Endothelial cell (in vitro differentiated cells): ENCODE data around the gene KIF21B. TPM values are rescaled to one million over a fixed set of nuclear protein-coding genes. Genes with fewer than 3 reads are reported as not detected.

Experiments used
- DNase-seq: peaks from one replicate; pipeline ENCODE4 v3.0.0; 2021; ENCODE audit warnings: low spot score
- H3K27ac Mint-ChIP-seq: one replicate; pipeline ENCODE4 v1.8.0; 2021; ENCODE audit warnings: mixed read lengths, inconsistent platforms; ENCODE audit not compliant: unreplicated experiment
- H3K27me3 Mint-ChIP-seq: one replicate; pipeline ENCODE4 v1.8.0; 2021; ENCODE audit warnings: mild to moderate bottlenecking, moderate library complexity, mixed read lengths, inconsistent platforms; ENCODE audit not compliant: unreplicated experiment
- H3K36me3 Mint-ChIP-seq: one replicate; pipeline ENCODE4 v1.8.0; 2021; ENCODE audit warnings: mild to moderate bottlenecking, low read depth, mixed read lengths, inconsistent platforms; ENCODE audit not compliant: unreplicated experiment
- H3K4me1 Mint-ChIP-seq: one replicate; pipeline ENCODE4 v1.8.0; 2021; ENCODE audit warnings: mild to moderate bottlenecking, mixed read lengths, inconsistent platforms; ENCODE audit not compliant: unreplicated experiment
- H3K4me3 Mint-ChIP-seq: one replicate; pipeline ENCODE4 v1.8.0; 2021; ENCODE audit warnings: mild to moderate bottlenecking, mixed read lengths, inconsistent platforms; ENCODE audit not compliant: unreplicated experiment
- H3K9me3 Mint-ChIP-seq: one replicate; pipeline ENCODE4 v1.8.0; 2021; ENCODE audit warnings: mixed read lengths, inconsistent platforms; ENCODE audit not compliant: unreplicated experiment
- CTCF ChIP-seq: fragments of 200-600 bp; sonication (generic); IDR thresholded peaks from one replicate; pipeline ENCODE4 v1.5.0; 2021; ENCODE audit warnings: antibody characterized with exemption; ENCODE audit not compliant: unreplicated experiment
- long read RNA-seq: library from polyadenylated mRNA; unstranded; transcript quantifications from one replicate; pipeline ENCODE4 v2.0.0, GENCODE V29; 2020; ENCODE audit not compliant: unreplicated experiment
- total RNA-seq: library from RNA; stranded (reverse); fragmentation: NEBNext Ultra II Directional; extraction: Animal tissue kit (Norgen Biotek cat#: 25700); gene quantifications from one replicate; pipeline ENCODE4 v1.2.1, GENCODE V29; 2021; ENCODE audit not compliant: unreplicated experiment

KIF21B gene
- total RNA-seq = 8.4 TPM
- long read RNA-seq = 0 reads

GRCh38 chr1:201023517-201023902 lies at the start of gene KIF21B:
TSS of gene KIF21B (minus strand) at chr1:201023714. CDS start at chr1:201023383, 331 bp downstream.
- peaks cover 14% of the 10 kb centered on the region for H3K27me3 Mint-ChIP-seq
- peaks cover 46% of the 10 kb centered on the region for H3K4me1 Mint-ChIP-seq
- H3K36me3 Mint-ChIP-seq = peaks cover 3% of the 10 kb centered on the region
- TF ChIP-seq CTCF = no peak
- H3K27ac Mint-ChIP-seq = no peak within 1 kb of the TSS
- peak within 1 kb of the TSS; percentile 85 for H3K4me3 Mint-ChIP-seq
- H3K9me3 Mint-ChIP-seq = no peaks in the 10 kb centered on the region
- peak; percentile 87 for DNase-seq

DNA sequence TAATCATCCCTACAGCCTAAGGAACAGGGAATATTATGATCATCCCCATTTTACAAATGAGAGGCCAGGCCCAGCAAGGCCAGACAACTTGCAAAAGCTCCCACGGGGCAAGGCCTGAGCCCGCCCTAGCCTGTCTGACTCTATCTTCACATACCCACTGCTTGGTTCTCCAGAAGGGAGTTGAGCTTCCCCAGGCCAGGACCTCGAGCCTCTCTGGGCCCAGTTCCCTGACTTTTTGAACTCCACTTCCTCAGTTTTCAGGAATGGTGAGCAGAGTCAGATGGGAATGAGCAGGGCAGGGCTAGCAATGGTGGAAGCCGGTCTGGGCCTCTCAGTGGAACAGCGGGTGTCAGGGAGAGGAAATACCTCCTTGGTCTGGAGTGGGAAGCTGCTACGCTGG lies 49.4 kb upstream of the KIF21B start:
- Mint-ChIP-seq H3K27me3 (peaks cover 3% of the 10 kb centered on the region), H3K4me3 (no peak overlapping the region), H3K27ac (no peak overlapping the region), H3K9me3 (no peaks in the 10 kb centered on the region), H3K4me1 (peaks cover 21% of the 10 kb centered on the region), H3K36me3 (no peaks in the 10 kb centered on the region)
- TF ChIP-seq CTCF = no peak
- no peak for DNase-seq

DNA sequence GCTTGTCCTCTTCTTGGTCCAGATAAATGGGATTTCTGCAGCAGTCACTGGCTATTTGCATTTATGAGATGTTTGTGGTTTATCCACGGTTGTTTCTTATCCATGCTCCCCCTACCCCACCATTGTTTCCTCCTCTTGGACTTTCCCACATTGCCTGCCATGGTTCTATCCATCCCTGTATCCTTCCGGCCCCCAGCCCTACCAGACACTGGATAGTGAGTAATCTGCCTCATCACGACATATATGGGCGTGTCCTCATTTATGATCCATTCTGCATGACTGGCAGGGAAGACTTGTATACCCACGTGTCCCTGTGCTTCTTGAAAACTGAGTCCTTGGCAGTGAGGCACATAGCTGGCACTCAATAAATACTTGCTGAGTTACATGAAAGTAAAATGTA lies 48.6 kb upstream of the KIF21B start:
- H3K4me1 Mint-ChIP-seq = peaks cover 15% of the 10 kb centered on the region
- H3K4me3 Mint-ChIP-seq = no peak overlapping the region
- no peaks in the 10 kb centered on the region for H3K36me3 Mint-ChIP-seq
- H3K27ac Mint-ChIP-seq = no peak overlapping the region
- peaks cover 3% of the 10 kb centered on the region for H3K27me3 Mint-ChIP-seq
- H3K9me3 Mint-ChIP-seq = no peaks in the 10 kb centered on the region
- TF ChIP-seq CTCF = no peak
- DNase-seq = no peak

- no peak overlapping the region for H3K4me3 Mint-ChIP-seq
- H3K27me3 Mint-ChIP-seq = peaks cover 3% of the 10 kb centered on the region
- peaks cover 11% of the 10 kb centered on the region for H3K4me1 Mint-ChIP-seq
- H3K9me3 Mint-ChIP-seq = no peaks in the 10 kb centered on the region
- TF ChIP-seq CTCF = no peak
- no peaks in the 10 kb centered on the region for H3K36me3 Mint-ChIP-seq
- DNase-seq = no peak
- no peak overlapping the region for H3K27ac Mint-ChIP-seq
These were observed 46.1 kb upstream of the KIF21B start for GRCh38 chr1:201069636-201070035.

- H3K4me3 Mint-ChIP-seq = no peak overlapping the region
- peaks cover 11% of the 10 kb centered on the region for H3K4me1 Mint-ChIP-seq
- H3K36me3 Mint-ChIP-seq = no peaks in the 10 kb centered on the region
- TF ChIP-seq CTCF = no peak
- no peak overlapping the region for H3K27ac Mint-ChIP-seq
- no peaks in the 10 kb centered on the region for H3K9me3 Mint-ChIP-seq
- no peak for DNase-seq
- H3K27me3 Mint-ChIP-seq = peaks cover 6% of the 10 kb centered on the region
These were observed 45.5 kb upstream of the KIF21B start for GRCh38 chr1:201068976-201069375.
